ENCODE data around the gene PTCH2.
"Not testable (repeated sequence)": the region's sequence is repeated elsewhere in the genome, so short reads cannot be mapped to it uniquely, and the experiment has no call there.

Gene PTCH2

GRCh38 chr1:44801491-44802305 is 41.4 kb downstream of the PTCH2 start:
- no peak for DNase-seq (ENCODE audit: low spot score)

GRCh38 chr1:44799770-44800584 is 43.1 kb downstream of the PTCH2 start, which contains the start of gene PLK3:
Gene PLK3 (plus strand): TSS chr1:44800377. CDS start chr1:44800464, 87 bp downstream.
- peak; percentile 96 for DNase-seq (ENCODE audit: low spot score)

GRCh38 chr1:44798481-44799365 is 44.3 kb downstream of the PTCH2 start:
- no peak for DNase-seq (ENCODE audit: low spot score)

GRCh38 chr1:44797886-44798285 is 45.2 kb downstream of the PTCH2 start:
- DNase-seq (ENCODE audit: low spot score), result not testable (repeated sequence)

- no peak for DNase-seq (ENCODE audit: low spot score)
Measured at GRCh38 chr1:44792736-44793502, 50.1 kb downstream of the PTCH2 start.

- DNase-seq (ENCODE audit: low spot score), result no peak
Measured at GRCh38 chr1:44790968-44791801, 51.9 kb downstream of the PTCH2 start.

GRCh38 chr1:44788120-44788860 is 54.8 kb downstream of the PTCH2 start, which contains the start of gene BEST4:
Gene BEST4 (minus strand): TSS chr1:44788170. CDS start chr1:44787705, 465 bp downstream.
- DNase-seq (ENCODE audit: low spot score), result no peak

- DNase-seq (ENCODE audit: low spot score), result no peak
Measured at GRCh38 chr1:44787506-44787905, 55.5 kb downstream of the PTCH2 start.

GRCh38 chr1:44786841-44787426 is 56.1 kb downstream of the PTCH2 start:
- no peak for DNase-seq (ENCODE audit: low spot score)

- DNase-seq (ENCODE audit: low spot score), result peak; percentile 93
Measured at GRCh38 chr1:44786138-44786840, 56.8 kb downstream of the PTCH2 start.

- DNase-seq (ENCODE audit: low spot score), result no peak
Measured at GRCh38 chr1:44785501-44786137, 57.4 kb downstream of the PTCH2 start.

GRCh38 chr1:44785029-44785380 is 58.0 kb downstream of the PTCH2 start:
- DNase-seq (ENCODE audit: low spot score), result no peak

GRCh38 chr1:44784094-44785028 is 58.7 kb downstream of the PTCH2 start:
- DNase-seq (ENCODE audit: low spot score), result peak; percentile 71

GRCh38 chr1:44783697-44784093 is 59.4 kb downstream of the PTCH2 start:
- DNase-seq (ENCODE audit: low spot score), result no peak

GRCh38 chr1:44780583-44781121 is 62.4 kb downstream of the PTCH2 start:
- no peak for DNase-seq (ENCODE audit: low spot score)

- no peak for DNase-seq (ENCODE audit: low spot score)
Measured at GRCh38 chr1:44778705-44779576, 64.1 kb downstream of the PTCH2 start.
